GM21717 (cell line): ENCODE results near the gene LGR4.
"Not testable (repeated sequence)": the region's sequence is repeated elsewhere in the genome, so short reads cannot be mapped to it uniquely, and the experiment has no call there.

Experiments used
- ATAC-seq: cut with Tn5 transposase; IDR thresholded peaks from one replicate; pipeline ENCODE4 v1.9.1; 2021; ENCODE audit warnings: mild to moderate bottlenecking, moderate library complexity; ENCODE audit not compliant: unreplicated experiment

The LGR4 gene

DNA sequence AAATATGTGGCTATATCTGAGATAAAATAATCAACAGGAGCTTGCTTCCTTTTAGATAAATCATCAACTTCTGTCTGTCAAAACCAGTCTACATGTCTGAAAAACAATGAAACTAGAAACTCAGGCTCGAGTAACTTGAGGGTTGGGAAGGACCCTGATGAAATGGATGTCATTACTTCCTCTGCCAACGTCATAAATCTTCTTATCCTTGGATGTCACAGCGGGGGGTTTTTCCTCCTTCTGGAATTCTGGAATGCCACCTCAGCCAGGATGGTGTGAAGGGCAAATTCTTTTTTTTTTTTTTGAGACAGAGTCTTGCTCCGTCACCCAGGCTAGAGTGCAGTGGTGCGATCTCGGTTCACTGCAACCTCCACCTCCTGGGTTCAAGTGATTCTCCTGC lies 13.4 kb downstream of the LGR4 start:
- no peak for ATAC-seq

DNA sequence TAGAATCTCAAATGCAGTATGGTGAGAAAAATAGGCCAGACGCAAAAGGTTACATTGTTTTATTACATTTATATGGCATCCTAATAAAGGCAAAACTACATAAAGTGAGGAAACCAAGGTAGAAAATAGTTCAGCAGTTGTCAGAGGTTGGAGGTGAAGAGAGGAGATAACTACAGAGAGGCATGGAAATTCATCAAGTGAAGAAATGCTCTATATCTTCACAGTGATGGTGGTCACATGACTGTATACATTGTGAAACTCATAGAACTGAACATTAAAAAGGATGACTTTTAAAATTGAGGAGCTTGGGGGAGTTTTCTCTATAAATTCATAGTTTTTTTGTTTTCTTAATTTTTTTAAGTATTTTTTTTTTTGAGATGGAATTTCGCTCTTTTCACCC lies 14.4 kb downstream of the LGR4 start:
- ATAC-seq, result no peak

DNA sequence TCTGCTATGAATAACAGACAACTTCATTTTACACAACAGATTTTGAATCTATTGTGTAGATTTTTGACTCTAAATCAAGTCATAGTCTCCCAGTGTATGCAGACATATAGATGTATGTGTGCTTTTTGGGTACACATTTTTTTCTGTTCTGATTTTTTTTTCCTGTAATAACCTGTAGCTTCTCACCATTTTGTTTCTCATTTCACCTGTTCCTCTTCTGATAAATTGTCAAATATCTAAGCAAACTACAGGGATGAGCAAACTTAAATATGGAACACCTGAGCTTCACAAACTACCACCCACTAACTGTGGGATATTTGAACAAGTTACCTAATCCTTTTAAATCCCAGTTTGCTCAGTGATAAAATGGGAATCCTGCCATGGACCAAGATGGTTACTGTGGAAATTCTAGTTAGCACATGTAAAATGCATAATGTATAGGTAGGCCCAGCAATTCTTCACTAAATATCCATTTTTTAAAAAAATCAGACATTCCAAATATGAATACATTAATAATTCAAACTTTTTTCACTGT lies 15.7 kb downstream of the LGR4 start:
- no peak for ATAC-seq

DNA sequence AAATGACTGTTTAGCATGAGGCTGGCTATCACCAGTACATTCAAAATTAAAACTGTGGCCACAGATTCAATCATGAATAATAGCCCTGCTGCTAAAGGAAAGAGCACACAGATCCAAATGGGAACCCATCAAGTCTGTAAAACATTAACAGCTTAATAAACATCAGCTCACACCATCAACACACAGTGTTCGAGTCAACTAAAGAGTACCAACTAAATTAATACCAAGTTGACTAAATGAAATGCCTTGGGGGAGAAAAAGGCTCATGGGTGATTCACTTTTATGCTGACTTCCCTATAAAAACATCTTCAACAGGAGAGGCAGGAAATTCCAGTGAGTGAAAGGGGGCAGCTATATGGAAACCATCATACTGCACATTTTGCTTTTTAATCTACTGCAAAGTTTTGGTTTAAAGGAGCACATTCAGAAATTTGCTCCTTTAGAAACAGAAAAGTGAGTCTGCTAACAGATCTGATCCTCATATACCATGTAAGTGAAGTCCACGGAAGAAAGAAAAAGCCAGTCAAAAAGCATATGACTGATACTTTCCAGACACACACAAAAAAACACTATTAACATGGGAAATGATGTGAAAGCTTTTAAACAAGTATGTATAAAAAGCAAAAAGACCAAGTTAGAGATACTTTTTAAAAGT lies 16.3 kb downstream of the LGR4 start:
- ATAC-seq, result no peak

DNA sequence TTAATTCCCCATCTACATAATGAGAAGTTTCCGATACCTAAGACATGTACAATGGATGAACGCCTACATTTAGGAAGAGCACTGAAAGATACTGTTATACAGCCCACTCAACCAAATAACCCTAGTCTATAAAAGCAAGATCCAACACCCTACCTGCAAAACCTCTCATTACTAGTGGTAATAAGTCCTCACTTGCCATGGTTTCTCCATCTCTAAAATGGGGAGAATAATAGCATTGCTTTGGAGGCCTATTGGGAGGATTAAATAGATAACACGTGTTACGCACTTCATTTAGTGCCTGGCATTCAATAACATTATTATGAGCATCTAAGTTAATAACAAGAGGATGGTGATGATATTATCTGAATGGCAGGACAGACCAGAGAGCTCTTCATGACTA lies 16.9 kb downstream of the LGR4 start:
- no peak for ATAC-seq

- no peak for ATAC-seq
Measured at GRCh38 chr11:27453701-27454100, 18.9 kb downstream of the LGR4 start.

DNA sequence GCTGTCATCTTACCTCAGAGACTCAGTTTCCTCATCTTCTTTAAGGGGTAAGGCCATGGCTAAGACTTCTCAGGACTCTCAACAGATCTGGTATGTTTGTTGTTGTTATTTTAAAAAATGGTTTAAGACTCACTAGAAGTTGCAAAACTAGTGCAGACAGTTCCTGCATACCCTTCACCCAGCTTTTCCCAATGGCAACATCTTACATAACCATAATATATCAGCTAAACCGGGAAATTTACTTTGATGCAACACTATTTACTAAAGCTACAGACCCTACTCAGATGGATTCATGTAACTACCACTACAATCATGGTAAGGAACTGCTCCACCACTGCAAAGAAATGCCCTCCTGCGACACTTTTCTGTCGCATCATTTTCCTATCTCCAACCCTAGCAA lies 20.4 kb downstream of the LGR4 start:
- ATAC-seq, result no peak

GRCh38 chr11:27451244-27451965 lies 21.2 kb downstream of the LGR4 start:
- no peak for ATAC-seq

DNA sequence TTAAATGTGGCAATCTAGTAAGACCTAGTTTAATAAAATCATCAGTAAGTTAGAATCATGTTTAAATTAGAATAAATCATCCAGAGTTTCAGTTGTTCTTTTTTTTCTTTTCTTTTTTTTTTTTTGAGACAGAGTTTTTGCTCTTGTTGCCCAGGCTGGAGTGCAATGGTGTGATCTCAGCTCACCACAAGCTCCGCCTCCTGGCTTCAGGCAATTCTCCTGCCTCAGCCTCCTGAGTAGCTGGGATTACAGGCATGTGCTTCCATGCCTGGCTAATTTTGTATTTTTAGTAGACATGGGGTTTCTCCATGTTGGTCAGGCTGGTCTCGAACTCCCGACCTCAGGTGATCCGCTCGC lies 24.4 kb downstream of the LGR4 start:
- not testable (repeated sequence) for ATAC-seq

- ATAC-seq, result no peak
Measured at GRCh38 chr11:27447288-27448183, 25.1 kb downstream of the LGR4 start.

- ATAC-seq, result no peak
Measured at GRCh38 chr11:27445625-27446024, 27.0 kb downstream of the LGR4 start.

GRCh38 chr11:27444801-27445215 lies 27.8 kb downstream of the LGR4 start:
- ATAC-seq, result no peak

DNA sequence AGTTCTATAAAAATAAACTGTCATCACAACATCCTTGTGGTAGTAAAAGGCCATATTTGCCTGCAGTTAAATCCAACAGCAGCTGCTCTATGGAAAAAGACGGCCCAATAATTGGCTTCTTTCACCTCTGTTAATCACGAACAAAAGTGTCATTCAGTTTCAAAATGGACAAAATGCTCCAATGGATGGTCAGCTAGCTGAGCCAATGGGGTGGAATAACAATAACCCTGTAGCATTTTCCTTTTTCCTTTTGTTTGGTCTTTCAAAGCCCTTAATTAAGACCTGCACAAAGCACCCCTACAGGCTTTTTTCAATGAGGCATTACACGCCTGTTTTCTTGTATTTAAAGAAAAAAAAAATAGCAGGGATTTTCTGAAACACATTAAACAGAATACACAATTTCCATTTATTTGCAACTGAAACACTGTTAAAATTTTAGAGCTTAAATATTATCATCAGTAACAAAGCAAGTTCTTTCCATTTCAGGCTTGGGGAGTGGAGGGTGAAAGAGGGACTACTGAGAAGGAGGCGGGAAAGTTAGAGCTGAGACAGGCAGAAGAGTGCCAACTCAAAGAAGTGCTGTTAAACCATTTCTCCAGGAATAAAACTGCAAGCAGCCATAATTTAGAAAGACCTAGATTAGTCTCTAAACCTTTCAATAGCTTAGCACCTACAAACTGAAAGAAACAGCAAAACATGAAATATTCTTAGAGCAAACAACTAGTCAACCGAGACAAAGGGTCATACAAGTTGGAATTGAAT lies 28.7 kb downstream of the LGR4 start:
- ATAC-seq, result no peak

GRCh38 chr11:27443227-27443626 lies 29.4 kb downstream of the LGR4 start:
- ATAC-seq, result no peak

DNA sequence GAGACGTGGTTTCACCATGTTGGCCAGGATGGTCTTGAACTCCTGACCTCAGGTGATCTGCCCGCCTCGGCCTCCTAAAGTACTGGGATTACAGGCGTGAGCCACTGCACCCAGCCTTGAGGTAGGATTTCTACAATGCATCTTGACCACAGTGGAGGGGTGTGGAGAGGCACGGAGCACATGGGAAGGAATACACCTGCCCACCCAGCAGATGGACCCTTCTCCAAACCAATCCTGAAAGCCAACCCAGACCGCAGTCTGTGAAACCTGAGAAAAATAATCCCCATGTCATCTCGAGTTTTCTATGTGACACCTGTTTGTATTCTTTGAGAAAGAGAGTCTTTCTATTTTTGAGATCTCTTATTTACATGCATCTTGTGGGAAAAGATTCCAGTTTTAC lies 32.5 kb downstream of the LGR4 start:
- ATAC-seq, result no peak

DNA sequence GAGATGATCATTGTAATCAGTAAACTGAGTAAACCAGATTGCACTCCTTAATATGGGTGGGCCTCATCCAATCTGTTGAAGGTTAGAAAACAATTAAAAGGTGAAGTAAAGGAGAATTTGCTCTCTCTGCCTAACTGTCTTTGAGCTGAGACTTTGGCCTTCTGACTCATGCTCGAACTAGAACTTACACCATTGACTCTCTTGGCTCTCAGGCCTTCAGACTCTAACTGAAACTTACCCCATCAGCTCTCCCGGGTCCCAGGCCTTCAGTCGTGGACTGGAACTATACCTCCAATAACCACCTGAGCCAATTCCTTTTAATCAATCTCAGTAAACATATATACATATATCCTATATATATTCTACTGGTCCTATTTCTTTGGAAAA lies 34.0 kb downstream of the LGR4 start:
- ATAC-seq, result no peak

GRCh38 chr11:27437829-27438594 lies 34.6 kb downstream of the LGR4 start:
- no peak for ATAC-seq

DNA sequence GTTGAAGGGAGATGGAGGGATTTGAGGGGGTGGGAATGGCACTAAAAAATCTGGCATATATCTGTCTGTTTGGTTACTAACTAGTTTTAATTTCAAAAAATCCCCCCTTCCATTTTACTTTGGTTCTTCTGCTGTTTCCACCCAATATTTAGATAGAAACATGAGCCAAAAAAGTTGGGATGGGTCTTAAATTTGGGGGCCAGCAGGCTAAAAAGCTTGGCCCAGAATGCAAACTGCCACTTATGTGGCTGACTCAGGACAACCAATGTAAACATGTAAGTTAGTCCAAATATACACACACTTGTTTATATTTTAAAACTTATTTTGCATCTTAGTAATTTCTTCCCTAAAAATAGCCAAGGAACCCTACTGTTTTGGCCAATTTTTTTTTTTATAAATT lies 35.7 kb downstream of the LGR4 start:
- ATAC-seq, result no peak

GRCh38 chr11:27433742-27434141 lies 38.8 kb downstream of the LGR4 start:
- no peak for ATAC-seq

GRCh38 chr11:27431808-27432207 lies 40.8 kb downstream of the LGR4 start:
- ATAC-seq, result no peak
